GM10266 (cell line): Measurements from ENCODE around the gene ZNF277.

Source experiments
- DNase-seq: peaks from one replicate; pipeline ENCODE4 v3.0.0; 2012; ENCODE audit errors: extremely low spot score
- CTCF ChIP-seq: IDR thresholded peaks from 2 replicates; pipeline ENCODE4 v1.5.1; 2012; ENCODE audit warnings: mild to moderate bottlenecking, low read depth; ENCODE audit not compliant: control insufficient read depth, insufficient read depth; ENCODE audit errors: missing control alignments

Gene ZNF277

GRCh38 chr7:112362053-112362650 is 155.7 kb downstream of the ZNF277 start:
- TF ChIP-seq CTCF, result no peak
- no peak for DNase-seq

DNA sequence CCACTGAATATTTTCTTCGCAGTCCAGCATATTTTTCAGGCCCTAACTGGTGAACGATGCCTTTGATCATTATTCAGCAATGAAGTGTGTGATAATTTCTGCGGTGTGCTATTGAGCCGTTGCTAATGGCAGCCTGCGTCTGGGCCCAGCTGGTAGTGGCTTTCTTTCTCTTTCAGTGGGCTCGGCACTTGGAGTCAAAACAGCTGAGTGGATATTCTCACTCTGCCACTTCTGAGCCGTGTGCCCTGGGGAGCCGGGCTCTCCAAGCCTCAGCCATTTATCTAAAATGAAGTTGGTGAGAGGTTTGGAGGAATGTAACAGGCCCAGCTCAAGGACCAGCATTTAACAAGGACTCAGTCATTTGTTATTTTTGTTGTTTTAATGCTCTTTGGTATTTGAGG is 156.2 kb downstream of the ZNF277 start:
- DNase-seq, result no peak
- TF ChIP-seq CTCF, result no peak

DNA sequence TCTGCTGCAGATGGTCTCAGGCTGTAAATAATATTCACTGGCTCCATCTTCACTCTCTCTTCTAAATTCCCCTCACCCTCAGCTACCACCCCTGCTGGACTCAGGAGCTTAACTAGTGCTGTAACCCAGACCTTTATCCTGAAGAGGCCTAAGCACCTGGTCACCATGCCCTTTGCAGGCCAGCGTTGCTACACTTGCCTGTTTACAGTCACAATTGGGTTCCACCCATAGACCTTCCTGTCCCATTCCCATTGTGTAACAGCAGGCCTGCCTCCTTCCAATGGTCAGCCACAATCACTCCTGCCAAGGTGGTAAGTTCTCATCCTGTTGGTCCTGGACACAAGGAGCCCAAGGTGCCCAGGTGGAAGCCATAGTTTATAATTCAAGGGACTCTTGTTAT is 157.9 kb downstream of the ZNF277 start:
- no peak for DNase-seq
- no peak for TF ChIP-seq CTCF

DNA sequence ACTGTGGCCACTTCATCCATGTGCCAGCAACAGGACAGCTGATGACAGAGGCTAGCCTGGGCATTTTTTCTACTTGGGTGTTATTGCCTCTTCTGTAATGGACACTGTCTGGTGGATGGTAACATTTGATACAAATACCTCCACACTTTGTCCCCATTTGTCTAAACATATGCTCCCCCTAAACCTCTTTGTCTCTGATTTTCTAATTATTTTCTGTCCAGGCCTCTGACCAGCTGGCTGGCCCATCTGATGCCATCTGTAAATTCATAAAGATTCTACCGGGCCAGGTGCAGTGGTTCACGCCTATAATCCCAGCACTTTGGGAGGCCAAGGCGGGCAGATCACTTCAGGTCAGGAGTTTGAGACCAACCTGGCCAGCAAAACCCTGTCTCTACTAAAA is 159.1 kb downstream of the ZNF277 start:
- no peak for DNase-seq
- TF ChIP-seq CTCF, result no peak

GRCh38 chr7:112366886-112367285 is 160.4 kb downstream of the ZNF277 start:
- no peak for DNase-seq
- TF ChIP-seq CTCF, result no peak

GRCh38 chr7:112370436-112370835 is 163.9 kb downstream of the ZNF277 start:
- TF ChIP-seq CTCF, result no peak

GRCh38 chr7:112371701-112372100 is 165.2 kb downstream of the ZNF277 start:
- TF ChIP-seq CTCF, result no peak
- DNase-seq, result no peak

More at GRCh38 chr7:112370436-112370835, 163.9 kb downstream of the ZNF277 start:
- no peak for DNase-seq
